Liver (tissue), 9 donors: ENCODE measurements around the gene EIF5B. TPM values are rescaled to one million over a fixed set of nuclear protein-coding genes. Genes with fewer than 3 reads are reported as not detected.

Experiments used
- DNase-seq: peaks from one replicate; pipeline ENCODE4 v3.0.0-alpha.2; 2017; ENCODE audit warnings: low spot score
- H3K27ac ChIP-seq, 2 donors: one replicate each; pipeline ENCODE4 v1.7.0; 2013; ENCODE audit warnings: inconsistent platforms in 2 of 2, low read length in 2 of 2, control low read depth in 1 of 2, low read depth in 1 of 2, mild to moderate bottlenecking in 1 of 2
- H3K27me3 ChIP-seq, 4 donors: one replicate each; pipeline versions ENCODE4 v1.6.1 to v1.7.0; 2013; ENCODE audit warnings: low read length in 3 of 4, inconsistent platforms in 1 of 4, mild to moderate bottlenecking in 1 of 4, moderate library complexity in 1 of 4; ENCODE audit not compliant: control insufficient read depth in 4 of 4, insufficient read depth in 4 of 4
- H3K36me3 ChIP-seq, 4 donors: one replicate each; pipeline versions ENCODE4 v1.6.1 to v1.7.0; 2013; ENCODE audit warnings: low read length in 3 of 4, mild to moderate bottlenecking in 3 of 4, low read depth in 1 of 4, moderate library complexity in 1 of 4; ENCODE audit not compliant: control insufficient read depth in 4 of 4, insufficient read depth in 3 of 4
- H3K4me1 ChIP-seq, 4 donors: one replicate each; pipeline versions ENCODE4 v1.6.1 to v1.7.0; 2013; ENCODE audit warnings: low read length in 3 of 4, mild to moderate bottlenecking in 3 of 4, moderate library complexity in 1 of 4; ENCODE audit not compliant: control insufficient read depth in 4 of 4, insufficient read depth in 4 of 4
- H3K4me3 ChIP-seq, 3 donors: one replicate each; pipeline versions ENCODE4 v1.6.1 to v1.7.0; 2013; ENCODE audit warnings: low read length in 3 of 3, control low read depth in 1 of 3, low read depth in 1 of 3, mild to moderate bottlenecking in 1 of 3
- H3K9ac ChIP-seq, 2 donors: one replicate each; pipeline ENCODE4 v1.7.0; 2013; ENCODE audit warnings: low read length in 2 of 2, mild to moderate bottlenecking in 2 of 2, moderate library complexity in 2 of 2, control low read depth in 1 of 2, low read depth in 1 of 2
- H3K9me3 ChIP-seq, 4 donors: one replicate each; pipeline versions ENCODE4 v1.6.1 to v1.7.0; 2013; ENCODE audit warnings: low read length in 3 of 4; ENCODE audit not compliant: control insufficient read depth in 4 of 4
- ATF3 ChIP-seq: IDR thresholded peaks from 2 replicates; pipeline ENCODE4 v1.6.1; 2016; ENCODE audit warnings: antibody characterized with exemption
- CTCF ChIP-seq: fragments of 150-350 bp; IDR thresholded peaks from 2 replicates; pipeline ENCODE4 v1.5.1; 2017; ENCODE audit warnings: improper control_type of control experiment, low read depth, low read length; ENCODE audit not compliant: missing input control
- EGR1 ChIP-seq, 2 donors: IDR thresholded peaks; 2 replicates each; pipeline ENCODE4 v1.6.1; 2016 to 2018; ENCODE audit warnings: antibody characterized with exemption in 2 of 2, low read depth in 2 of 2
- FOXA1 ChIP-seq: IDR thresholded peaks from 2 replicates; pipeline ENCODE4 v1.6.1; 2016; ENCODE audit warnings: antibody characterized with exemption
- FOXA2 ChIP-seq: IDR thresholded peaks from 2 replicates; pipeline ENCODE4 v1.6.1; 2016; ENCODE audit warnings: antibody characterized with exemption
- GABPA ChIP-seq, 2 donors: IDR thresholded peaks in 1 of 2; conservative IDR thresholded peaks in 1 of 2; 2 replicates each; pipeline ENCODE4 v1.6.1; 2016; ENCODE audit warnings: antibody characterized with exemption in 2 of 2, mild to moderate bottlenecking in 1 of 2, moderate library complexity in 1 of 2
- HNF4A ChIP-seq, 2 donors: conservative IDR thresholded peaks; 2 replicates each; pipeline ENCODE4 v1.6.1; 2016; ENCODE audit warnings: antibody characterized with exemption in 2 of 2, mild to moderate bottlenecking in 2 of 2
- HNF4G ChIP-seq: IDR thresholded peaks from 2 replicates; pipeline ENCODE4 v1.6.1; 2016; ENCODE audit warnings: antibody characterized with exemption
- JUND ChIP-seq, 2 donors: IDR thresholded peaks; 2 replicates each; pipeline ENCODE4 v1.6.1; 2016; ENCODE audit warnings: antibody characterized with exemption in 2 of 2
- MAX ChIP-seq: IDR thresholded peaks from 2 replicates; pipeline ENCODE4 v1.6.1; 2016; ENCODE audit warnings: antibody characterized with exemption
- NR2F2 ChIP-seq: IDR thresholded peaks from 2 replicates; pipeline ENCODE4 v1.6.1; 2016; ENCODE audit warnings: antibody characterized with exemption
- RAD21 ChIP-seq, 2 donors: IDR thresholded peaks; 2 replicates each; pipeline ENCODE4 v1.6.1; 2016; ENCODE audit warnings: antibody characterized with exemption in 2 of 2, mild to moderate bottlenecking in 2 of 2
- REST ChIP-seq: IDR thresholded peaks from 2 replicates; pipeline ENCODE4 v1.6.1; 2016; ENCODE audit warnings: antibody characterized with exemption, mild to moderate bottlenecking
- RXRA ChIP-seq, 2 donors: IDR thresholded peaks; 2 replicates each; pipeline ENCODE4 v1.6.1; 2017 to 2018; ENCODE audit warnings: antibody characterized with exemption in 2 of 2, mild to moderate bottlenecking in 1 of 2
- SP1 ChIP-seq: IDR thresholded peaks from 2 replicates; pipeline ENCODE4 v1.6.1; 2018; ENCODE audit warnings: antibody characterized with exemption, mild to moderate bottlenecking
- TAF1 ChIP-seq: conservative IDR thresholded peaks from 2 replicates; pipeline ENCODE4 v1.6.1; 2016; ENCODE audit warnings: antibody characterized with exemption, mild to moderate bottlenecking
- YY1 ChIP-seq: IDR thresholded peaks from 2 replicates; pipeline ENCODE4 v1.6.1; 2016; ENCODE audit warnings: antibody characterized with exemption, mild to moderate bottlenecking
- ZBTB33 ChIP-seq: IDR thresholded peaks from 2 replicates; pipeline ENCODE4 v1.6.1; 2016; ENCODE audit warnings: antibody characterized with exemption
- WGBS: extraction: QIAGEN DNeasy Blood & Tissue Kit; methylation state at CpG from one replicate; pipeline ENCODE4 v1.1.7; 2013; 5-methylcytosine and 5-hydroxymethylcytosine counted together
- polyA plus RNA-seq, 2 donors: library from polyadenylated mRNA; stranded (reverse) in 1 of 2; unstranded in 1 of 2; fragments of 200-250 nt in 1 of 2; fragments of >200 nt in 1 of 2; fragmentation: Nextera tagmentation in 1 of 2; extraction: Ambion mirVana in 1 of 2; gene quantifications; one replicate each; pipeline versions ENCODE4 v1.2.1 to v1.2.3, GENCODE V29; 2013 to 2015
- total RNA-seq, 2 donors: library from RNA; depleted of rRNA; stranded (reverse); fragments of >200 nt; gene quantifications; one replicate each; pipeline ENCODE4 v1.2.3, GENCODE V29; 2014
- donor health status: healthy.
- donor health status: healthy.
- donor health status: healthy.
- donor health status: healthy.
- donor health status: healthy.

The EIF5B gene
- total and polyA plus RNA-seq, 4 donors, result 10.2 to 23.7 (median 17.7) TPM

GRCh38 chr2:99398303-99398702 lies 61.1 kb downstream of the EIF5B start:
- Histone ChIP-seq H3K9ac (no peak overlapping the region), H3K27ac (no peak overlapping the region), H3K36me3 (peaks cover 12 to 66% (median 60%) of the 10 kb centered on the region in 4 donors), H3K4me3 (no peak overlapping the region), H3K9me3 (no peaks in the 10 kb centered on the region), H3K27me3 (no peaks in the 10 kb centered on the region), H3K4me1 (peaks cover 2 to 17% (median 11%) of the 10 kb centered on the region in 4 donors)
- TF ChIP-seq ATF3, result no peak
- no peak for TF ChIP-seq MAX
- TF ChIP-seq ZBTB33, result no peak
- no peak for TF ChIP-seq FOXA2
- no peak for TF ChIP-seq RXRA (IDR thresholded peaks at IDR 0.05)
- no peak for TF ChIP-seq RAD21 (IDR thresholded peaks at IDR 0.05)
- TF ChIP-seq NR2F2, result no peak
- no peak for TF ChIP-seq JUND (IDR thresholded peaks at IDR 0.05)
- TF ChIP-seq REST, result no peak
- TF ChIP-seq SP1, result no peak
- no peak for TF ChIP-seq YY1
- no peak for TF ChIP-seq HNF4G
- no peak for TF ChIP-seq GABPA (IDR thresholded peaks at IDR 0.05 in 1 of 2, conservative IDR thresholded peaks at IDR 0.05 in 1 of 2)
- no peak for TF ChIP-seq FOXA1
- TF ChIP-seq TAF1, result no peak
- TF ChIP-seq HNF4A (conservative IDR thresholded peaks at IDR 0.05), result no peak
- no peak for TF ChIP-seq EGR1 (IDR thresholded peaks at IDR 0.05; ENCODE audit: low read depth in 2 of 2)
- TF ChIP-seq CTCF, result no peak
- DNase-seq, result no peak
- WGBS, result 93% methylated on average over 5 of the region's 5 CpGs
